HG03575 (cell line): ENCODE results near the gene PPM1E.
"Not testable (repeated sequence)": the region's sequence is repeated elsewhere in the genome, so short reads cannot be mapped to it uniquely, and the experiment has no call there.

ENCODE experiments used
- ATAC-seq: cut with Tn5 transposase; IDR thresholded peaks from one replicate; pipeline ENCODE4 v1.9.1; 2021; ENCODE audit not compliant: unreplicated experiment, insufficient number of reproducible peaks, low FRiP score; ENCODE audit errors: extremely low read depth

The PPM1E gene

DNA sequence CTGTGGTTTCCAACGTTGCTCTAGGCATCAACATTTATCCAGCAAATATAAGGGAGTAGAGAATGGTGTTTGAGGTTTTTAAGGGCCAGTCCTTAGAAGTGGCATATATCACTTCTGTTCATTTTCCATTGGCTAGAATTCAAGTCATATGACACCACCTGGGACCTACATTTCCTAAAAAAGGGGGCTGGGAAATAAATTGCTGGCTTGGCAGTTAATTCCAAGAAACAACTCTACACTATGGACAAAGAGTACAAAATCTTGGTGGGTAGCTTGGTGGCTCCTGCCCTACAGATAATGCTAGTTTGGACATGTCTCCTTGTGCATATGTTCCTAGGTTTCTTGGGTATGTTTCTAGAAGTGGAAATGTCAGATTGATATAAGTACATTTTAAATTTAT is 7.6 kb downstream of the PPM1E start:
- no peak for ATAC-seq

DNA sequence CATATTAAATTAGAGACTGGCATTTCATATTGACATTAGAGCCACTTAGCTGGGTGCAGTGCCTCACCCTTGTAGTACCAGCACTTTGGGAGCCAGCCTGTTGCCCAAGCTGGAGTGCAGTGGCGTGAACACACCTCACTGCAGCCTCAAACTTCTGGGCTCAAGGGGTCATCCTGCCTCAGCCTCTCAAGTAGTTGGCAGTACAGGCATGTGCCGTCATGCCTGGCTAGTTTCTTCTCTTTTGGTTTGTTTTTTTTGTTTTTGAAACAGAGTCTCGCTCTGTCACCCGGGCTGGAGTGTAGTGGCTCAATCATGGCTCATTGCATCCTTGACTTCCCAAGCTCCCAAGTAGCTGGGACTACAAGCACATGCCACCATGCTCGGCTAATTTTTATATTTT is 8.7 kb downstream of the PPM1E start:
- no peak for ATAC-seq

DNA sequence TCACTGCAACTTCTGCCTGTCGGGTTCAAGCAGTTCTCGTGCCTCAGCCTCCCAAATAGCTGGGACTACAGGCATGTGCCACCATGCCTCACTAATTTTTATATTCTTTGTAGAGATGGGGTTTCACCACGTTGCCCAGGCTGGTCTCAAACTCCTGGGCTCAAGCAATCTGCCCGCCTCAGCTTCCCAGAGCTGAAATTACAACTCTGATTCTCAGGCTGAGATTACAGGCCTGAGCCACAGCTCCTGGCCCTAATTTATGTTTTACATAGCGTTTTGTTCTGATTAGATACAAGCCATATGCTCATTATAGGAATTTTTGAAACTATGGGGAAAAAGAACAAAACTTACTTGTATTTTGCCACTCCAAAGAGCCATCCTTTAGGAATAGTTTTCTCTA is 22.8 kb downstream of the PPM1E start:
- ATAC-seq: not testable (repeated sequence)

DNA sequence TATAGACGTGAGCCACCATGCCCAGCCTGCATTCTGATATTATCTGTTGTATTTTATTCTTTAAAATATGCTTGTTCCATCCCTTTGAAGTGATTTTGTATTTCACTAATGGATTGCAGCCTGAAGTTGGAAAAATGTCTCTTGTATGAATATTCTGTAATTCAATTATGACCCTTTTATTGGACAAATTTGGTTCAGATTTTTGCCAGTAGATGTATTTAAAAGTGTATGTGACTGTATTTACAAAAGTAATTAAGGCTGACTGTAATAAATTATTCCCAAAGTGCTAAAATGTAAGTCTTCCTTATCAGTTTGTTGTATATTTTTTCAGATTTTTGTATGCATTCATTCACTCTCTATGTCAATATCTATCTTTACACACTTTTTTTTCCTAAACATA is 23.8 kb downstream of the PPM1E start:
- no peak for ATAC-seq

- no peak for ATAC-seq
Measured at GRCh38 chr17:58783380-58783779, 27.7 kb downstream of the PPM1E start.

DNA sequence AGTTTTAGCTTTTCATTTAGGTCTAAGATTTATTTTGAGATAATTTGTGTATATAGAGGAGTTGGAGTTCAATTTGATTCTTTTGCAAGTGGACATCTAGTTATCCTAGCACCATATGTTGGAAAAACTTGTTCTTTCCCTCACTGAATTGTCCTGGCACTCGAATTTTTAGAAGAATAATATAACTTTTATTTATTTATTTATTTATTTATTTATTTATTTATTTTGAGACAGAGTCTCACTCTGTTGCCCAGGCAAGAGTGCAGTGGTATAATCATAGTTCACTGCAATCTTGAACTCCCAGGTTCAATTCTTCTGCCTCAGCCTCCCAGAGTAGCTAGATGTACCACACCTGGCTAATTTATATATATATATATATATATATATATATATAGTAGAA is 29.4 kb downstream of the PPM1E start:
- ATAC-seq: no peak

DNA sequence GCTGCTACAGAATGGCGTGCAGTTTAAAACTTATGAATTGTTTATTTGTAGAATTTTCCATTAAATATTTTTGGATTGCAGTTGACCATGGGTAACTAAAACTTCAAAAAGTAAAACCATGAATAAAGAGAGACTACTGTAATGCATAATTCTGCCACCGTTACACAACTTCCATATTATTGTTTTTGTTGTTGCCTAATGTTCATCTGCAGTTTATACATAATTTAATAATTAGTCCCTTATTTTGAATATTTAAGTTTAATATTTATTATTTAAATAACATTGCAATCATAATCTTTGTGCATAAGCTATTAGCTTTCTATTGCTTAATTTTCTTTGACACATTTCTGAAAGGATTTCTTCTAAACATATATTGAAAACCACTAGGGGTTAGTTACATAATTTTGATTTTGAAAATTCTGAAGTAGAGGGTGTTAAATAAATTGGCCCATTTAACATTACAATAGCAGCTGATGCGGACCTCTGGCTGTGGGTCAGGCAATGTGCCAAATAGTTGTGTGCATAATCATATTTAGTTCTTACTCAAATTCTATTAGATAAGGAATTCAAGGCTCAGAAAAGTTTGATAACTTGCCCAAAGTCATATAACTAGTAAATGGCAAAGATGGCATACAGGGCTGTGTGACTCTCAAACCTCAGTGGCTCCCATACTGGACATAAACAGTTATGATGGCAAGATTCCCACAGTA is 31.1 kb downstream of the PPM1E start:
- no peak for ATAC-seq

DNA sequence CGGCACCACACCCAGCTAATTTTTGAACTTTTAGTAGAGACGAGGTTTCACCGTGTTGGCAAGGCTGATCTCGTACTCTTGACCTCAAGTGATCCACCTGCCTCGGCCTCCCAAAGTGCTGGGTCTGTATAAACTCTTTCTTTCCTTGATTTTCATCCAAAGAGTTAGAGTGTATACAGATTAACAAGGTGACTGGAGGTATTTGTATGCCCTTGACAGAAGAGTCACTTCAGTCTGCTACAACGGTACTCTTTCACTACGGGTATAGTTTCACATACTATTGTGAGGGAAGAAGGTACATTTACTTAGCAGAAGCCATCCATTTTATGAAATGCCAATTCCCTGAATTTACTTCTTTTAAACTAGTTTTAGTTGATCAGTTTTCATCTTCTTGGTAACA is 32.5 kb downstream of the PPM1E start:
- no peak for ATAC-seq

GRCh38 chr17:58789160-58789559 is 33.5 kb downstream of the PPM1E start:
- no peak for ATAC-seq

GRCh38 chr17:58789831-58790230 is 34.2 kb downstream of the PPM1E start:
- no peak for ATAC-seq

DNA sequence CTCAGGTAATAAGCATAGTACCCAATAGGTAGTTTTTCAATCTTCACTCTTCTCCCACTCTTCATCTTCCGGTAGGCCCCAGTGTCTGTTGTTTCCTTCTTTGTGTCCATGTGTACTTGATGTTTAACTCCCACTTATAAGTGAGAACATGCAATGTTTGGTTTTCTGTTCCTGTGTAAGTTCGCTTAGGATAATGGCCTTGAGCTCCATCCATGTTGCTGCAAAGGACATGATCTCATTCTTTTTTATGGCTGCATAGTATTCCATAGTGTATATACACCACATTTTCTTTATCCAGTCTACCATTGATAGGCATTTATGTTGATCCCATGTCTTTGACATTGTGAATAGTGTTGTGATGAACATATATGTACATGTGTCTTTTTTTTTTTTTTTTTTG is 38.9 kb downstream of the PPM1E start:
- ATAC-seq: not testable (repeated sequence)

DNA sequence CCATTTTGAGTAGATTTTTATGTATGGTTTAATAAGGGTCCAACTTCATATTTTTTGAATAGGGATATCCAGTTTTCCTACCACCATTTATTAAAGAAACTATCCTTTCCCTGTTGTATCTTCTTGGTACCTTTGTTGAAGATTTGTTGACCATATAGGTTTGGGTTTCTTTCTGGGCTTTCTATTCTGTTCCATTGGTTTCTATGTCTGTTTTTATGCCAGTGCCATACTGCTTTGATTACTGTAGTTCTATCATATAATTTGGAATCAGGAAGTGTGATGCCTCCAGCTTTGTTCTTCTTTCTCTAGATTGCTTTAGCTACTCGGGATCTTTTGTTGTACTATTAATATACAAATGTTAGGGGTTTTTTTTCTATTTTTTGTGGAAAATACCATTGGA is 46.5 kb downstream of the PPM1E start:
- no peak for ATAC-seq

- ATAC-seq: no peak
Measured at GRCh38 chr17:58806046-58806445, 50.4 kb downstream of the PPM1E start.

DNA sequence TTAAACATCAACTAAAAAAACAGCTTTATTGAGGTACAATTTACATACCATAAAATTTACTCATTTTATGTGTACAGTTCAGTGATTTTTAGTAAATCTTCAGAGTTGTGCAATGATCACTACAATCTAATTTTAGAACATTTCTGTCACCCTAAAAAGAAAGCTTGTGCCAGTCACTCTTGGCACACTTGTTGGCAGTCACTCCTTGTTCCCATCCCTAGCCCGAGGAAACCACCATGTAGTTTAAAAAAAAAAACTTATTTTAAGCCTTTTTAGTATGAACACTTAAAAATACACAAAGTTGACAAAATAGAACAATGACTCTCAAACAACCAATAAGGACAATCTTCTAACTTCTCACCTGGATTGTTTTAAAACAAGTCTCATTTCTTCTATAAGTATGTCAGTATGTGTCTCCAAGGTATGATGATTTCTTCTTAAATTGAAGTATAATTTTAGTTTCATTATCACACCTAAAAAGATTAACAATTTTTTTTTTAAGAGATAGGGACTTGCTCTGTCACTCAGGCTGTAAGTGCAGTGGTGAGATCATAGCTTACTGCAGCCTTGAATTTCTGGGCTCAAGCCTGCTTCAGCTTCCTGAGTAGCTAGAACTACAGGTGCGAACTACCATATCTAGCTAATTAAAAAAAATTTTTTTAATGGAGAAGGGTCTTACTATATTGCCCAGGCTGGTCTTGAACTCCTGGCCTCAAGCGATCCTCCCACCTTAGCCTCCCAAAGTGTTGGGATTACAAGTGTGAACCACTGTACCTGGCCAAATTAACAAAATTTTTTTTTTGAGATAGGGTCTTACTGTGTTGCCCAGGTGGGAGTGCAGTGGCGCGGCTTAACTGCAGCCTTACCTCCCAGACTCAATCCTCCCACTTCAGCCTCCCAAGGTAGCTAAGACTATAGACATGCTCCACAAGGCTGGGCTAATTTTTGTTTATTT is 53.2 kb downstream of the PPM1E start:
- no peak for ATAC-seq

GRCh38 chr17:58809564-58809936 is 53.9 kb downstream of the PPM1E start:
- no peak for ATAC-seq

- no peak for ATAC-seq
Measured at GRCh38 chr17:58811290-58811689, 55.6 kb downstream of the PPM1E start.

- ATAC-seq: no peak
Measured at GRCh38 chr17:58813712-58814111, 58.1 kb downstream of the PPM1E start.

GRCh38 chr17:58818654-58819053 is 63.0 kb downstream of the PPM1E start:
- no peak for ATAC-seq

GRCh38 chr17:58822148-58823050 is 66.7 kb downstream of the PPM1E start:
- no peak for ATAC-seq
